RWPE1 (cell line): ENCODE results near the gene ZNF672.

Source experiments
- CTCF ChIA-PET: fragments of 350-600 bp; sonication (Branson Sonifier 250); formaldehyde crosslinking; extraction: SDS; loops from one replicate; lab custom pipeline; 2021; lab: Yijun Ruan, JAX
- POLR2A ChIA-PET: fragments of 400-600 bp; formaldehyde crosslinking; extraction: SDS; loops from one replicate; lab custom pipeline; 2020; ENCODE audit warnings: antibody characterized with exemption; ENCODE audit not compliant: low non-redundant PET; lab: Yijun Ruan, JAX
- DNase-seq: peaks from one replicate; pipeline ENCODE4 v3.0.0; 2012; ENCODE audit warnings: low spot score
- H3K27ac ChIP-seq: fragments of 450-650 bp; 2 replicates; pipeline ENCODE4 v1.5.1; 2017
- CTCF ChIP-seq: fragments of 450-650 bp; conservative IDR thresholded peaks from 2 replicates; pipeline ENCODE4 v1.5.1; 2017; ENCODE audit warnings: low read depth, mild to moderate bottlenecking

ZNF672 gene

GRCh38 chr1:248818505-248819374 is 19.3 kb upstream of the ZNF672 start:
- TF ChIP-seq CTCF: no peak
- ChIA-PET POLR2A (interaction anchor here (0.5 kb wide), 1 partner anchor 41 kb away, joined by 3 read pairs; no protein-coding TSS in a partner anchor), CTCF (interaction anchor here (0.5 kb wide), 1 partner anchor 82 kb away, joined by 3 read pairs; no protein-coding TSS in a partner anchor)
- H3K27ac ChIP-seq: no peak overlapping the region
- DNase-seq: no peak

GRCh38 chr1:248820041-248820585 is 17.9 kb upstream of the ZNF672 start:
- DNase-seq: no peak
- ChIA-PET POLR2A (no interaction called here), CTCF (interaction anchor here (0.7 kb wide), 1 partner anchor 53 kb away, joined by 4 read pairs; no protein-coding TSS in a partner anchor)
- TF ChIP-seq CTCF: no peak
- no peak overlapping the region for H3K27ac ChIP-seq

GRCh38 chr1:248821101-248821500 is 16.9 kb upstream of the ZNF672 start:
- TF ChIP-seq CTCF: no peak
- H3K27ac ChIP-seq: peak overlapping the region; percentile 29; the same call in 1 of the 2 replicates
- POLR2A ChIA-PET: no interaction called here
- CTCF ChIA-PET: no interaction called here
- no peak for DNase-seq

- H3K27ac ChIP-seq: peak overlapping the region; percentile 29; the same call in 1 of the 2 replicates
- DNase-seq: no peak
- POLR2A ChIA-PET: no interaction called here
- no peak for TF ChIP-seq CTCF
- CTCF ChIA-PET: no interaction called here
These were observed 16.4 kb upstream of the ZNF672 start for GRCh38 chr1:248821641-248822040.

GRCh38 chr1:248822148-248823032 is 15.6 kb upstream of the ZNF672 start:
- ChIA-PET CTCF (no interaction called here), POLR2A (no interaction called here)
- H3K27ac ChIP-seq: no peak overlapping the region
- TF ChIP-seq CTCF: no peak
- DNase-seq: no peak

GRCh38 chr1:248823517-248824001 is 14.5 kb upstream of the ZNF672 start:
- ChIA-PET POLR2A (no interaction called here), CTCF (no interaction called here)
- TF ChIP-seq CTCF: no peak
- H3K27ac ChIP-seq: no peak overlapping the region
- DNase-seq: no peak
